ENCODE results near the gene ATG14.

DNA sequence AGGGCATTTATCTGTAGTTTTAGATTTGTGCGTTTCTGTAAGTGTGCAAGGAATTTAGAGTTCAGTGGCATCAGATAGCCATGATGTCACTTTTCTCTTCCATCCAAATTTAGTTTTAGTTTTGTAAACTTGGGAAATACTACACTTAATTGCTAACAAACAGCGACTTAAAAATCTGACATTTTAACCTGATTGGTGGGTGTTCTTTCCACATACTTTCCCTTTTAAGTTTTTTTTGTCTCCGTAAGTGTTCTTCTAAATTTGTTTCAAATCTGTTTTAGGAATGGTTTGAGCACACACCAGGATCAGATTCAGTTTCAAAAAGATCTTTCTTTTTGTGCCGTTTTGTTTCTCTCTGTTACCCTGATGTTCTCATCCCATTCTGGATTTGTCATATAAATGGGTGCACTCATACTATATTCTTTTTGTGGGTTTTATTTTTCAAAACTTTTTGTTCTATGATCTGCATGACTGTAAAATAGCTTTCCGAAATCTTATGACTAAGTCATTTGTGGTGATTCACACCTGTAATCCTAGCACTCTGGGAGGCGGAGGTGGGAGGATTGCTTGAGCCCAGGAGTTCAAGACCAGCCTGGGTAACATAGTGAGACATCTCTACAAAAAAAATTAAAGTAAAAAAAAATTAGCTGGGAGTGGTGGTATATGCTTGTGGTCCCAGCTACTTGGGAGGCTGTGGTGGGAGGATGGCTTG lies 81.5 kb downstream of the ATG14 start:
- TF ChIP-seq, protein P1, sequence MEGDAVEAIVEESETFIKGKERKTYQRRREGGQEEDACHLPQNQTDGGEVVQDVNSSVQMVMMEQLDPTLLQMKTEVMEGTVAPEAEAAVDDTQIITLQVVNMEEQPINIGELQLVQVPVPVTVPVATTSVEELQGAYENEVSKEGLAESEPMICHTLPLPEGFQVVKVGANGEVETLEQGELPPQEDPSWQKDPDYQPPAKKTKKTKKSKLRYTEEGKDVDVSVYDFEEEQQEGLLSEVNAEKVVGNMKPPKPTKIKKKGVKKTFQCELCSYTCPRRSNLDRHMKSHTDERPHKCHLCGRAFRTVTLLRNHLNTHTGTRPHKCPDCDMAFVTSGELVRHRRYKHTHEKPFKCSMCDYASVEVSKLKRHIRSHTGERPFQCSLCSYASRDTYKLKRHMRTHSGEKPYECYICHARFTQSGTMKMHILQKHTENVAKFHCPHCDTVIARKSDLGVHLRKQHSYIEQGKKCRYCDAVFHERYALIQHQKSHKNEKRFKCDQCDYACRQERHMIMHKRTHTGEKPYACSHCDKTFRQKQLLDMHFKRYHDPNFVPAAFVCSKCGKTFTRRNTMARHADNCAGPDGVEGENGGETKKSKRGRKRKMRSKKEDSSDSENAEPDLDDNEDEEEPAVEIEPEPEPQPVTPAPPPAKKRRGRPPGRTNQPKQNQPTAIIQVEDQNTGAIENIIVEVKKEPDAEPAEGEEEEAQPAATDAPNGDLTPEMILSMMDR (IDR thresholded peaks at IDR 0.05) = no peak
- TF ChIP-seq POLR2AphosphoS5 (IDR thresholded peaks at IDR 0.05) = no peak
- TF ChIP-seq POLR2A (IDR thresholded peaks at IDR 0.05) = no peak

Data from transverse colon (tissue), 4 donors.